GM06990 (cell line): ENCODE measurements around the gene MAML3.

ENCODE experiments used
- DNase-seq: peaks from one replicate; pipeline ENCODE4 v3.0.0-alpha.2; 2011; ENCODE audit not compliant: insufficient read length; ENCODE audit errors: extremely low read depth
- H3K27me3 ChIP-seq: replicated peaks from 2 replicates; pipeline ENCODE4 v1.6.0; 2011; ENCODE audit warnings: low read length; ENCODE audit not compliant: control insufficient read depth, insufficient read depth
- H3K36me3 ChIP-seq: 2 replicates; pipeline ENCODE4 v1.5.1; 2011; ENCODE audit warnings: low read length; ENCODE audit not compliant: control insufficient read depth, insufficient read depth
- H3K4me3 ChIP-seq: replicated peaks from 2 replicates; pipeline ENCODE4 v1.5.1; 2011; ENCODE audit warnings: low read depth, mild to moderate bottlenecking, control low read depth, low read length
- CTCF ChIP-seq: IDR thresholded peaks from 2 replicates; pipeline ENCODE4 v1.5.1; 2011; ENCODE audit warnings: low read length, control low read depth, mild to moderate bottlenecking, inconsistent platforms; ENCODE audit not compliant: insufficient read depth, poor library complexity, severe bottlenecking

The MAML3 gene

GRCh38 chr4:140141210-140141835 lies 12.7 kb downstream of the MAML3 start:
- no peak for DNase-seq
- TF ChIP-seq CTCF = no peak
- no peak overlapping the region for H3K4me3 ChIP-seq
- H3K27me3 ChIP-seq = no peaks in the 10 kb centered on the region; the same call in 1 of the 2 replicates
- H3K36me3 ChIP-seq = no peaks in the 10 kb centered on the region

GRCh38 chr4:140140566-140140965 lies 13.4 kb downstream of the MAML3 start:
- Histone ChIP-seq H3K27me3 (no peaks in the 10 kb centered on the region), H3K36me3 (no peaks in the 10 kb centered on the region), H3K4me3 (no peak overlapping the region)
- no peak for TF ChIP-seq CTCF
- no peak for DNase-seq

- no peak for DNase-seq
- H3K4me3 ChIP-seq = no peak overlapping the region
- no peaks in the 10 kb centered on the region for H3K36me3 ChIP-seq
- H3K27me3 ChIP-seq = no peaks in the 10 kb centered on the region; the same call in 1 of the 2 replicates
- no peak for TF ChIP-seq CTCF
Measured at GRCh38 chr4:140138428-140138827, 15.6 kb downstream of the MAML3 start.

GRCh38 chr4:140137671-140138070 lies 16.3 kb downstream of the MAML3 start:
- no peak for DNase-seq
- no peak for TF ChIP-seq CTCF
- Histone ChIP-seq H3K27me3 (no peaks in the 10 kb centered on the region; the same call in 1 of the 2 replicates), H3K36me3 (no peaks in the 10 kb centered on the region), H3K4me3 (no peak overlapping the region)

- DNase-seq = no peak
- TF ChIP-seq CTCF = no peak
- no peaks in the 10 kb centered on the region; the same call in 1 of the 2 replicates for H3K27me3 ChIP-seq
- no peaks in the 10 kb centered on the region for H3K36me3 ChIP-seq
- H3K4me3 ChIP-seq = no peak overlapping the region
Measured at GRCh38 chr4:140136509-140136908, 17.5 kb downstream of the MAML3 start.
